CD4-positive, alpha-beta T cell treated with Interleukin-21 for 1 hour (primary cell): ENCODE data around the gene ONECUT1.
A peak's percentile ranks its signal among the peaks of the same experiment; 100 is the strongest.

ENCODE experiments used
- DNase-seq: peaks from one replicate; pipeline ENCODE4 v3.0.0-alpha.2; 2020

The ONECUT1 gene

DNA sequence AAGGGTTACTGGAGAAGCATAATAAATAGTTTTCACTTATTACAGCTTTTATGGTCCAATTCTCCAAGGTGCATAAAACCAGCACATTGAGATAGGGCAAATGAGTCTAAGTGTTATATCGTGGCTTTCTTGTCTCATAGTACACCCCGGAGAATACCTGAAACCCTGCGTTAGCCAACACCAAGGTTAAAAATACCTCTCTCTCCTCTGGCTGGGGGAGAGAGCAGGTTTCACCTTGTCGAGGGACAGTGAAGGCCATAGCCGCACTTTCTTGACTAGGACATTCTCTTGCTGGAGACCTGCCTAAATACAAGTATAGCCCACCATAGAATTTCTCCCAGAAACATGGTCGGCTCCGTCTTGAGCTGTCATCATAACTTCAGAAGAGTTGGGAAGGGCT is 59.5 kb downstream of the ONECUT1 start:
- no peak for DNase-seq

DNA sequence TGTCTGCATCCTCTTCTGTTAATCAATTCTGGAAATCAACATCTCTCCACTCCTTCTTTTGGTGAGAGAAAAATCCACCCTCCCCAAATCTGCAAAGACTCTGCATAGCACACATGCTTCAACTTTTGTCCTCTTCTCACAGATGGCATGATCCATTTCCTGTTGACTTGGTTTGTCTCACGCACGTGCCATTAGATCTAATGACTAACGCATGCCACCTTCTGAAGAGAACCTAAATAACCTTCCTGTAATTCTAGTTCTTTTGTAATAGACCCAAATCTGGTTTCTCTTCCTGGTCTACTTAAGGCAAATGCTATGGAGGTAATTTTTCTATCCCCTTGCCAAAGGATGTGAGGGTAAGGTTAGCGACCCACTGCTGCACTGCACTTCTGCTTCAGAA is 60.0 kb downstream of the ONECUT1 start:
- peak; percentile 70 for DNase-seq

DNA sequence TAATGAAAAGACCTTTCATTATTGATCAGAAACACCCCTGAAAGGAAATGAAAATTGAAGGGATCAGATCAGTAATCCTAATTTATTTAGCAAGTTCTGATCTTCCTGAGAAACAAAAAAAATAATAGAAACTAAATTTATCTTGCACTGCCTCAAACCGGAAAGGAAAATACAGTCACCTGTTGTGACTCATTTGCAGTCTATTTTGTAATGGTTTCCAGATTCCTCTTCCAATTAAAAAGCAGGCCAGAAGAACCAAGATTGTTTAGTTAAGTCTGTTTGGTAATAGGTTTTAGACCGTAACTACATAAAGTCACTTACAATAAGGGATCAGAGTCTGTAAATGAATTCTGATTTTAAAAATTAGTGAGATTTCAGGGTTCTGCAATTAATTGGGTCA is 61.2 kb downstream of the ONECUT1 start:
- DNase-seq: no peak

DNA sequence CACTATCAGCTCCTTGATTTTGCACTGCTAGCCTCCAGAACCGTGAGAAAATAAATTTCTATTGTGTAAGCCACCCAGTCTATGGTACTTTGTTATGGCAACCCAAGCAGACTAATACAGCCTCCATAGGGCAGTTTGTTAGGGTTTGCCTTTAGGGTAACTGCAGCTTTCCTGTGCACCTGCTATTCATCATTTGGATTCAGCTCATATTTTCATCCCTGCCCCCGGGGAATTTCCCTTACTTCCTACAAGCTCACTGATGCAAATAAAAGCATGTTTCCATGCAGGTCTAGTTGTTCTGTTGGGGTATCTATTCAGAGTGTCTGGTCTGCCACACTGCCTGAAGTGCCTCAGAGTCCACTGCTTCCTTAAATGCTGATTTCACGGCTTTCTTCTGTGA is 62.3 kb downstream of the ONECUT1 start:
- DNase-seq: no peak

DNA sequence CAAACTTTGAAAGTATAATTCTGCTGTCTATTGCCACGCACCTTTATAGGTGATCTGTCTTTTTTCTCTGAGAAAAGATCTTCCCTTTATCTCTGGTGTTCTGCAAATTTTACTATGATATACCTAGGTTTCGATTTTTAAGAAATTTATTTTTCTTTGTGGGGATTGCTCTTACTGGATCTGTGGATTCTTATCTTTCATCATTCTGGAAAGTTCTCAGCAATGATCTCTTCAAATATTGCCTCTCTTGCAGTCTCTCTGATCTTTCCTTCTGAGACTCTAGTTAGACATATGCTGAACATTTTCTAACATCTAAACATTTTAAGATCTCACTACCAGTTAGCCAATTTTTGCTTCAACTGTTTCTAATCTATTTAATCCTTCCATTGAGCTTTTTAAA is 63.9 kb downstream of the ONECUT1 start:
- no peak for DNase-seq

DNA sequence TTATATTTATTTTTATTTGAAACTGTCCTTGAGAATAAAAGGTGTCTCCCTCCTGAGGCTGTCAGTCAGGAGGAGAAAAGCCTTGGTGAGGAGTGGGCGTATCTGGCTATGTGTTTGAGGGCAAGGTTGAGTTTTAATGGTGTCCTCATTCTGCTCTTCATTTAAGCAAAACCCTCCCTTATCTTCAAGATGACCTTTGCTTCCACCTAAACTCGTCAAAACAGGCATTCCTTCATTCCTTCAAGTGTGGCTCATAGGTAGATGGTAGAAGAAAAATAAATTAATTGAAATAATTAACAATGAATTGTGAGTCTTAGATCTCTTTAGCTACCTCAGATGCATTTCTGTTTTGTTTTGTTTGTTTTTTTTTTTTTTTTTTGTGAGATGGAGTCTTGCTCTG is 71.6 kb downstream of the ONECUT1 start:
- no peak for DNase-seq

DNA sequence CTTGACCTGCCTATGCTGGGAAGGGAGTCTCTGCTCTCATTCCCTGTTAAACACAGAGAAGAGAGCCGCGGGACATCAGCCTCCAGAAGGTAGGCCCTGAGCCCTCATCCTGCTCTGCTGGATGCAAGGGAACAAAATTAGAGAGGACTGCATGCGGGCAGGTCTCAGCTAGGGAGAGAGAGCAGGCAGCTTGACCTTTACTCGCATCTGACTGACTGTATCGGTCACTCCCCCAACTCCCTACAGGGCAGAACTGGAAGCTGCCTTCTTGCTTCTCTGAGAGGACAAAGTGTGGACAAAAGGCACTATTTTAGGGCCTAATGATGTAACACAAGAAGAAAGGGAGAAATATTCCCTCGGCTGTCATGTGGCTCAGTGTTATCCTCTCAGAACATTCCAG is 72.2 kb downstream of the ONECUT1 start:
- DNase-seq: no peak

DNA sequence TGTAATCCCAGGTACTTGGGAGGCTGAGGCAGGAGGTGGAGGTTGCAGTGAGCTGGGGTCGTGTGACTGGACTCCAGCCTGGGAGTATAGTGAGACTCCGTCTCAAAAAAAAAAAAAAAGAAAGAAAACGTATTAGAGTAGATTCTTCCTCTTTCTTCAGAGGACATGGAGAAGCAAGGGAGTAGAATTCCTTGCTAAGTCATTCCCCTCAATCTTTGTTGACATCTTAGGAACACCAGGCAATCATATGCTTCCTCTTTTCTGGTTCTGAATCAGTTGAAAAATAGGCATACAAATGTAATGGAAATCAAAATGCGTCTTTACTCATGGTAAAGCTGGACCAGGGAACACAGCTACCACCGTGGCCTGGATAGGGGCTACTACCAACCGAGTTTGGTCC is 72.7 kb downstream of the ONECUT1 start:
- DNase-seq: no peak

DNA sequence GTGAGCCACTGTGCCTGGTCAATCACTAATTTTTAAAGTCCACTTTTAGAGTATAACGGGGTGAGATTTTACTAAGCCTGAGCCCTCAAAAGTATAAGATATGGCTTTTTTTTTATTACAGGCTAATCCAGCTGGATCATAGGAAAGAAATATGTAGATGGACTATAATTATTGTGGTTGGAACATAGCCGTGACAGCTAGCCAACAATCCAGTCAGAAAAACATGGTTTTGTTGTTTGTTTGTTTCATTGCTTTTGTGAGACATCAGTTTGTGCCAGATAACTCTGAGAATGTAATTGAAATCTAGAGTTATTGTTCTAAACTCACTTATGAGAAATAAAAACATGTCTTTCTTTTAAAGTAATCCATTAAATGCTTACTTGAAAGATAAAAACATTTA is 73.6 kb downstream of the ONECUT1 start:
- DNase-seq: no peak

DNA sequence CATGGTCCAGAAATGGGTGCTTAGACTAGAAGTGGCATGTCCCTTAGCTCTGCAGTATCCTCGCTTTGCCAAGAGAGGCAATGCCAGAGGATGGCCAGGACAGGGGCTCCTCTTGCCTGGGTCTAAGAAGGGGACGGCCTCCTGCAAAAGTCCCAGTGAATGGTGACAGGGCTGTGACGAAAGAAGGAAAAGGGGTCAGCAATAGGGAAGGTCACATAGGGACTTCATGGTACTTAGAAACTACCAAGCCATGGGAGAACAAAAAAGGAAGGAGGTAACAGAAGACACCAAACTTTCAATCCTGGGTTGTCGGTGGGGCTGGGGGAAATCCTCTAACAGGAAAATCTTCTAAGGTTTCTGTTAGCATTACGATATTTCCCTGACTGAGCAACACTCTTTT is 74.7 kb downstream of the ONECUT1 start:
- DNase-seq: no peak

DNA sequence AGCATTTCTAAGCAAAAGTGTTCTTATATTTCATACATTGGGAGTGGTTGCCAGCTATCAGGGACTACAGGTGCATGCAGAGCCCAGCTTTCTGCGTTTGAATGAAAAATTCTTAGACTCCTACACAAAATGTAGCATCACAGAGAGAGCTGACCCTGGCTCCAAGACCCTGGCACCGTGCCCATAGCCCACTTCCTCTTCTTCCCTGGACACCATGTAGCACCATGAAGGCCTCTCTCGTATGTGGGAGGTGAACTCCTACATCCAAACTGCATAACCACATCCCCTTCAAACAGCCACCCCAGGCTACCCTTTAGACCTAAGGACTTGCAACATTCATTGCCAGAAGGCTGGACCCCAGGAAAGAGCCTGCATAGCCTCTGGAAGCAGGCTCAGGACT is 75.2 kb downstream of the ONECUT1 start:
- DNase-seq: no peak

DNA sequence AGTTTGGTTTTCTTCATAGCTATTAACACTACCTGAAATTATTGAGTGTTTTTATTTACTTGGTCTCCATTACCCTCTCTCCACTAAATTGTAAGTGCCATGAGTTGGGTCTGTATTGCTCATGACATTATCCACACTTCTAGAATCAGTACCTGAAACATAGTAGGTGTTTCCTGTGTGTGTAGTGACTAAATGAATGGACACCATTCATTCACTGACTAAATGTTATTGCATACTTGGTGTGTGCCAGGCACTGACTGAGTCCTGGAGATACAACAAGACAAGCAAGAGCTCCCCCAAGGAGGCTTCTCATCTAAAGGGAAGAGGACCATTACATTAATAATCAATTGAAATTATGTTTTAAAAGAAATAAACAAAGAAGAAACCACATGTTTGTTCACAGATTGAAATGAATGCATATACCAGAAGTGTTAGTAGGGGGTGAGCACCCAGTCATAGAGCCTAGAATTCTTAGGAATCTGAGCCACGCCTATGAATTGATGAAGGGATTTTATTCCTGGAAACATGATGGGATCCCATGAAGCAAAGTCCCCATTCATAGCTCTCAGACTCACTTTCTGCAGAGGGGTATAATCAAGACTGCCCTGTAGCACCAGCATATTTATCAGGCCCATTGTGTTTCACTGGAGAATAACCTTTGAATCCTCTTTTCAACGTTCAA is 79.3 kb downstream of the ONECUT1 start:
- no peak for DNase-seq

DNA sequence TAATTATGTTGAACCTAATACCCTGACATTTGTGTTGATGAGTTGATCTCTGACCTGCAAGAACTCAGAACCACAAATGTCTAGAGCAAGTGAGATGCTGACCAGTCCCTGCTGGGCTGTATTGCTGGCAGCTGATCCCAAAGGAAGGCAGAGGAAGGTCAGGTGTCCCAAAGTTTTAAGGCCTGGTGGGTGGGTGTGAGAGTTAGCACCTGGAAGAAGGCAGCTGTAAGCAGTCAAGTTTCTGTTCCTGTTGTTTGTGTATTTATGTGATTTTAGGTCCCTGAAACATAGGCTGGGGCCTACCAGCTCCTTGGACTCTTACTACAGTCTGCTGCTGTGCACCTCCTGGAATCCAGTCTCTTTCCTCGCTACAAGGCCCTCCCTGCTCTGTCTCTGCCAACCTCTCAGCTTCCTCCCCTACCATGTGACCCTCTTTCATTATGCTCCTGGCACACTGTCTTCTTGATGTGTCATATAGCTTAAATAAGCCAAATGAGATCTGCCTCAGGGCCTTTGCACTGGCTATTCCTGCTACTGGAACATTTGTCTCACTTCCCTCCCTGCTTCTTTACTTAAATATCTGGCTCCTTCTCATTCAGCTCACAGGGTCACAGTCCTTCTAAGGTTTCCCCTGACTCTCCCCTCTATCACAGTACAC is 80.0 kb downstream of the ONECUT1 start:
- DNase-seq: no peak

DNA sequence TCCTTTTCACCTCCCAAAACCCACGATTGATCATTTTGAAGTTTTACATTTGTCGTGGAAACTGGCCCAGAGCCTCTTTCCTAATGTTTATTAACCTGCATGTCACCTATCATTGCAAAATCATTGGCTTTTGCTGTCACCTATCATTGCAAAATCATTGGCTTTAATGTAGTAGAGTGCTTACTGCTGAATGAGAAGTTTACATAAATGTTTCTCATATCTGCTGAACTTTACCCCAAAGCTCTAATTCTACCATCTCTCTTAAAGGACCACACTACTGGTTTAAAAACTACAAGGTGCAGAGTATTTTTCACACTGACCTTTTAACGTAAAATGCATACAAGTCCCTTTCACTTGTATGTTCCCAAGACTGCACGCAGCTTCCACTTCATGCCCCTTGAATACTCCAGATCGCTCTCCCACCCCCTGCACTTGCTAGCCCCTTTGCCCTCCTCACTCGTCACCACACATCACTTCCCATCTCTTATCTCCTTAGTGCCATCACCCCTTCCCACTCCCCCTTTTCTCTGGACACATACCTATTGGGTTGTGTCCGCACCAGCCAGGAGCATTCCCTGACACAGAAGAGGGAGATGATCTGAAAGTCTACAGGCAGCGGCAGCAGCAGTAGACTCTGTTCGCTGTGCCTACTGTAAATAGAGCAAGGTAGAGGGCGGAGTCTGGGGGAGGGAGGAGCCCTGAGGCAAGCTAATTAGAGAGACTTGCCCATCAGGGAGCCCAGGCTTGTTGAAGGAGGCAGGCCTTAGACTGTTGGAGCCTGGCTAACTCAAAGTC is 80.8 kb downstream of the ONECUT1 start:
- DNase-seq: no peak
